SK-N-SH (cell line): ENCODE data around the gene ERP29.
"Not testable (repeated sequence)": the region's sequence is repeated elsewhere in the genome, so short reads cannot be mapped to it uniquely, and the experiment has no call there.

Experiments used
- FOXM1 ChIP-seq: IDR thresholded peaks from 2 replicates; pipeline ENCODE4 v1.4.0; 2012; ENCODE audit warnings: low read depth, mild to moderate bottlenecking
- POLR2AphosphoS5 ChIP-seq: IDR thresholded peaks from 2 replicates; pipeline ENCODE4 v1.6.1; 2012; ENCODE audit warnings: low read depth, low read length

DNA sequence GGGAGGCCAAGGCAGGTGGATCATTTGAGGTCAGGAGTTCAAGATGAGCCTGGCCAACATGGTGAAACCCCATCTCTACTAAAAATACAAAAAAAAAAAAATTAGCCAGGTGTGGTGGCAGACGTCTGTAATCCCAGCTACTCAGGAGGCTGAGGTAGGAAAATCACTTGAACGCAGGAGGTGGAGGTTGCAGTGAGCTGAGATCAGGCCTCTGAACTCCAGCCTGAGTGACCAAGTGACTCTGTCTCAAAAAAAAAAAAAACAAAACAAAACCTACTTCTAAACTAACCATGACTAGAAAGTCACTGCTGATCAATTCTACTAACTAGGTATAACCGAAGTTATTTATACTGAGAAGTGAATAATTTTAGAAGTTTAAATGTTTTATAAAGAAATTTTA is 3.6 kb upstream of the ERP29 start:
- not testable (repeated sequence) for TF ChIP-seq FOXM1, POLR2AphosphoS5
